GM23338 (cell line): ENCODE data around the gene MED13L.

Source experiments
- CREB1 ChIP-seq: fragments of 250-450 bp; sonication (Bioruptor Pico); IDR thresholded peaks from 2 replicates; pipeline ENCODE4 v1.5.0; 2020; ENCODE audit warnings: low read depth, mild to moderate bottlenecking, moderate library complexity
- CTCF ChIP-seq, 2 experiments: fragments of 200-600 bp in 1 of 2; sonication (generic) in 1 of 2; conservative IDR thresholded peaks; 2 replicates each; pipeline versions ENCODE4 v1.5.1 to v1.6.1; 2016 to 2017; ENCODE audit warnings: antibody characterized with exemption in 2 of 2, low read depth in 2 of 2, mild to moderate bottlenecking in 2 of 2, moderate library complexity in 1 of 2
- ETS1 ChIP-seq: IDR thresholded peaks from 2 replicates; pipeline ENCODE4 v1.6.1; 2016; ENCODE audit warnings: antibody characterized with exemption
- EZH2 ChIP-seq: fragments of 200-600 bp; sonication (generic); IDR thresholded peaks from one replicate; pipeline ENCODE4 v1.8.0; 2017; ENCODE audit warnings: antibody characterized with exemption, mild to moderate bottlenecking, low read depth; ENCODE audit not compliant: unreplicated experiment
- EZH2phosphoT487 ChIP-seq: fragments of 200-600 bp; sonication (generic); IDR thresholded peaks from one replicate; pipeline ENCODE4 v1.8.1; 2018; ENCODE audit warnings: antibody characterized with exemption; ENCODE audit not compliant: unreplicated experiment
- JUNB ChIP-seq: IDR thresholded peaks from one replicate; pipeline ENCODE4 v1.6.1; 2016; ENCODE audit warnings: antibody characterized with exemption; ENCODE audit not compliant: unreplicated experiment
- POLR2AphosphoS5 ChIP-seq: IDR thresholded peaks from 2 replicates; pipeline ENCODE4 v1.6.1; 2016; ENCODE audit warnings: antibody characterized with exemption, low read depth
- REST ChIP-seq: IDR thresholded peaks from one replicate; pipeline ENCODE4 v1.6.1; 2018; ENCODE audit warnings: antibody characterized with exemption; ENCODE audit not compliant: unreplicated experiment
- STAT1 ChIP-seq: IDR thresholded peaks from one replicate; pipeline ENCODE4 v1.6.1; 2016; ENCODE audit warnings: antibody characterized with exemption; ENCODE audit not compliant: unreplicated experiment
- ZNF331 ChIP-seq: fragments of 250-450 bp; sonication (Bioruptor Pico); IDR thresholded peaks from 2 replicates; pipeline ENCODE4 v1.5.0; 2020; ENCODE audit warnings: low read depth, mild to moderate bottlenecking, moderate library complexity

- TF ChIP-seq POLR2AphosphoS5 (no peak), CTCF (conservative IDR thresholded peaks at IDR 0.05; ENCODE audit: low read depth in 2 of 2) (no peak), ETS1 (no peak), REST (no peak), EZH2 (no peak), EZH2phosphoT487 (no peak), CREB1 (CRISPR knock-in tag) (no peak), JUNB (no peak), ZNF331 (CRISPR knock-in tag) (no peak), STAT1 (no peak)
Observed at GRCh38 chr12:116308647-116309046, 31.2 kb upstream of the MED13L start.
